A549 (cell line): ENCODE results near the gene HP1BP3. TPM values are rescaled to one million over a fixed set of nuclear protein-coding genes. Genes with fewer than 3 reads are reported as not detected.

Source experiments
- ATAC-seq, 2 experiments: fragments of 200-7000 bp in 1 of 2; fragments of >200 bp in 1 of 2; cut with Nextera tagmentation in 1 of 2; cut with Tn5 transposase in 1 of 2; 3 replicates each; pipeline versions ENCODE4 v1.8.0 to v1.9.1; 2018 to 2020; ENCODE audit warnings: mild to moderate bottlenecking in 1 of 2, moderate library complexity in 1 of 2
- CTCF ChIA-PET: fragments of 300-600 bp; sonication (Branson Sonifier 250); formaldehyde crosslinking; extraction: SDS; loops from one replicate; lab custom pipeline; 2021; ENCODE audit warnings: antibody characterized with exemption, inconsistent platforms; lab: Yijun Ruan, JAX
- POLR2A ChIA-PET: fragments of 350-600 bp; formaldehyde crosslinking; extraction: SDS; loops from one replicate; lab custom pipeline; 2021; ENCODE audit warnings: antibody characterized with exemption, inconsistent platforms; lab: Yijun Ruan, JAX
- DNase-seq, 2 experiments: peaks; one replicate each; pipeline versions ENCODE4 v3.0.0 to v3.0.0-alpha.2; 2011 to 2016; ENCODE audit warnings: low read depth in 1 of 2, low spot score in 1 of 2
- FAIRE-seq: peaks from 2 replicates; lab custom pipeline; 2011; peaks lifted over from hg19 to GRCh38; lab: Jason Lieb, UNC
- H3K27ac ChIP-seq, 2 experiments: fragments of >200 bp; sonication (Bioruptor Twin); formaldehyde crosslinking; 3 replicates each; pipeline ENCODE4 v1.5.1; 2016 to 2017
- H3K4me1 ChIP-seq: fragments of >200 bp; sonication (Bioruptor Twin); formaldehyde crosslinking; 3 replicates; pipeline ENCODE4 v1.6.1; 2016
- H3K4me2 ChIP-seq: fragments of >200 bp; sonication (Bioruptor Twin); formaldehyde crosslinking; 3 replicates; pipeline ENCODE4 v1.6.1; 2016
- H3K4me3 ChIP-seq: fragments of >200 bp; sonication (Bioruptor Twin); formaldehyde crosslinking; 3 replicates; pipeline ENCODE4 v1.5.1; 2016
- H3K9me3 ChIP-seq: fragments of >200 bp; sonication (Bioruptor Twin); formaldehyde crosslinking; 3 replicates; pipeline ENCODE4 v1.6.1; 2016
- CBX2 ChIP-seq: fragments of 200-600 bp; sonication (generic); IDR thresholded peaks from 2 replicates; pipeline ENCODE4 v1.6.1; 2016; ENCODE audit warnings: low read depth, mild to moderate bottlenecking, borderline replicate concordance
- HOXB5 ChIP-seq: fragments of 250-450 bp; sonication (Bioruptor Pico); IDR thresholded peaks from 2 replicates; pipeline ENCODE4 v1.5.0; 2020; ENCODE audit warnings: mild to moderate bottlenecking, moderate library complexity
- JUN ChIP-seq, 2 experiments: fragments of >200 bp; sonication (Bioruptor Twin); formaldehyde crosslinking; IDR thresholded peaks; 2 replicates in 1 of 2; 3 replicates in 1 of 2; pipeline ENCODE4 v1.6.1; 2016 to 2017
- JUNB ChIP-seq: fragments of >200 bp; sonication (Bioruptor Twin); formaldehyde crosslinking; IDR thresholded peaks from 2 replicates; pipeline ENCODE4 v1.6.1; 2016
- KDM1A ChIP-seq: fragments of 200-600 bp; sonication (generic); IDR thresholded peaks from 2 replicates; pipeline ENCODE4 v1.6.1; 2016; ENCODE audit warnings: low read depth, mild to moderate bottlenecking
- KDM5A ChIP-seq: fragments of 200-600 bp; sonication (generic); IDR thresholded peaks from 2 replicates; pipeline ENCODE4 v1.6.1; 2016; ENCODE audit warnings: antibody characterized with exemption, mild to moderate bottlenecking
- MYC ChIP-seq: IDR thresholded peaks from 2 replicates; pipeline ENCODE4 v1.6.1; 2012; ENCODE audit warnings: mild to moderate bottlenecking, inconsistent platforms, low read length, improper control_type of control experiment, borderline replicate concordance
- NFE2L2 ChIP-seq: fragments of 150-350 bp; conservative IDR thresholded peaks from 2 replicates; pipeline ENCODE4 v1.6.1; 2014; ENCODE audit warnings: low read length
- PHF8 ChIP-seq: fragments of 200-600 bp; sonication (generic); IDR thresholded peaks from 2 replicates; pipeline ENCODE4 v1.6.1; 2016; ENCODE audit warnings: low read depth, mild to moderate bottlenecking, antibody characterized with exemption, moderate library complexity, borderline replicate concordance
- RAD21 ChIP-seq, 2 experiments: fragments of >200 bp in 1 of 2; sonication (Bioruptor Twin) in 1 of 2; formaldehyde crosslinking in 1 of 2; IDR thresholded peaks in 1 of 2; conservative IDR thresholded peaks in 1 of 2; 2 replicates in 1 of 2; 3 replicates in 1 of 2; pipeline ENCODE4 v1.6.1; 2012 to 2018; ENCODE audit warnings: inconsistent platforms in 1 of 2
- SMC3 ChIP-seq: fragments of >200 bp; sonication (Bioruptor Twin); formaldehyde crosslinking; IDR thresholded peaks from 3 replicates; pipeline ENCODE4 v1.6.1; 2018; ENCODE audit warnings: inconsistent platforms
- TFCP2L1 ChIP-seq: fragments of 250-450 bp; sonication (Bioruptor Pico); IDR thresholded peaks from 2 replicates; pipeline ENCODE4 v1.5.0; 2021; ENCODE audit warnings: mild to moderate bottlenecking
- WGBS: methylation state at CpG from one replicate; pipeline ENCODE4 v1.1.6; 2017; ENCODE audit errors: missing lambda C conversion rate; 5-methylcytosine and 5-hydroxymethylcytosine counted together
- polyA plus RNA-seq, 4 experiments: library from polyadenylated mRNA; depleted of rRNA in 3 of 4; stranded (reverse); fragments of >200 nt; fragmentation: RNase III in 1 of 4; extraction: RNeasy Plus Mini Kit Qiagen cat#74134 plus additional on column Dnase treatment in 1 of 4; gene quantifications; 2 replicates in 3 of 4; 3 replicates in 1 of 4; pipeline ENCODE4 v1.2.3, GENCODE V29; 2011 to 2017
- TF ChIP-seq, protein P1 (sequence below): IDR thresholded peaks from 2 replicates; pipeline ENCODE4 v1.6.1; 2012
- TF ChIP-seq, protein P2 (sequence below): fragments of >200 bp; sonication (Bioruptor Twin); formaldehyde crosslinking; IDR thresholded peaks from 2 replicates; pipeline ENCODE4 v1.6.1; 2016
- TF ChIP-seq, protein P3 (sequence below): IDR thresholded peaks from 2 replicates; pipeline ENCODE4 v1.6.1; 2012
- TF ChIP-seq, protein P4 (sequence below): fragments of 200-600 bp; sonication (generic); IDR thresholded peaks from 2 replicates; pipeline ENCODE4 v1.6.1; 2016; ENCODE audit warnings: antibody characterized with exemption, mild to moderate bottlenecking, moderate library complexity
- TF ChIP-seq, protein P5 (sequence below): fragments of 450-650 bp; IDR thresholded peaks from 2 replicates; pipeline ENCODE4 v1.6.1; 2014; ENCODE audit warnings: antibody characterized with exemption
- TF ChIP-seq, protein P6 (sequence below): fragments of >200 bp; sonication (Bioruptor Twin); formaldehyde crosslinking; IDR thresholded peaks from 3 replicates; pipeline ENCODE4 v1.5.1; 2016

HP1BP3 gene
- polyA plus RNA-seq, 2 of the 4 experiments (the other 2 are of a cell fraction) = 159 to 214 TPM

DNA sequence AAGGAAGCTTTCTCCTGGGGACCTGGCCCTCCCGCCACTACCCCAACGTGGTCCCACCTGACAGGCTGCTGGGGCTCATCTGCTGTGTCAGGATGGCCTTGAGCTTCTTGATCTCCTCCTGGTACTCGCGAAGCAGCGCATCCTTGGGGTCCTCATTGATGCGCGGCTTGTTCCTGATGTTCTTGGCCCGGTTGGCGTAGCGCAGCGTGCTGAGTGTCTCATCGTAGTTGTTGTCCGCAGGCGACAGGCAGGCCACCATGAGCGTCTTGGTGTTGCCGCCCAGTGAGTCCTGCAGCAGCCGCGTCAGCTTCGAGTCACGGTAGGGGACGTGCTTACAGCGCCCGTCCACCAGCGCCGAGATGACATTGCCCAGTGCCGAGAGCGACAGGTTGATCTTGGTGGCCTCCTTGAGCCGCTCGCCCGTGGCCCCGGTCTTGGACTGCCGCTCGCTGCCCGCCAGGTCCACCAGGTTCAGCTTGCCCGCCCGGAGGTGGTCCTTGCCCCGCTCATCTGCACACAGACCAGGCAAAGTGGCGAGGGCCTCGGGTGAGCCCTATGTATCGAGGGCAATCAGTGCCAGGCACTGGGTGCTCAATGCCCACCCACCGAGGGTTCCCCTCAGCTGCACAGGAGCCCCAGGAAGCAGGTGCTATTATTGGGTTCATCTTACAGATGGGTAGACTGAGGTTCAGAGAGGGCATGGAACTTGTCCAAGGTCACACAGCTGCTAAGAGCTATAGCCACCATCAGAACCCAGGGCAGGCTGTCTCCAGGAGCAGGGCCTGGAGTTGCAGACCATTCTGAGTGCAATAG lies 82.5 kb downstream of the HP1BP3 start (continued):
- TF ChIP-seq, protein P1, sequence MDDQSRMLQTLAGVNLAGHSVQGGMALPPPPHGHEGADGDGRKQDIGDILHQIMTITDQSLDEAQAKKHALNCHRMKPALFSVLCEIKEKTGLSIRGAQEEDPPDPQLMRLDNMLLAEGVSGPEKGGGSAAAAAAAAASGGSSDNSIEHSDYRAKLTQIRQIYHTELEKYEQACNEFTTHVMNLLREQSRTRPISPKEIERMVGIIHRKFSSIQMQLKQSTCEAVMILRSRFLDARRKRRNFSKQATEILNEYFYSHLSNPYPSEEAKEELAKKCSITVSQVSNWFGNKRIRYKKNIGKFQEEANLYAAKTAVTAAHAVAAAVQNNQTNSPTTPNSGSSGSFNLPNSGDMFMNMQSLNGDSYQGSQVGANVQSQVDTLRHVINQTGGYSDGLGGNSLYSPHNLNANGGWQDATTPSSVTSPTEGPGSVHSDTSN = no peak

DNA sequence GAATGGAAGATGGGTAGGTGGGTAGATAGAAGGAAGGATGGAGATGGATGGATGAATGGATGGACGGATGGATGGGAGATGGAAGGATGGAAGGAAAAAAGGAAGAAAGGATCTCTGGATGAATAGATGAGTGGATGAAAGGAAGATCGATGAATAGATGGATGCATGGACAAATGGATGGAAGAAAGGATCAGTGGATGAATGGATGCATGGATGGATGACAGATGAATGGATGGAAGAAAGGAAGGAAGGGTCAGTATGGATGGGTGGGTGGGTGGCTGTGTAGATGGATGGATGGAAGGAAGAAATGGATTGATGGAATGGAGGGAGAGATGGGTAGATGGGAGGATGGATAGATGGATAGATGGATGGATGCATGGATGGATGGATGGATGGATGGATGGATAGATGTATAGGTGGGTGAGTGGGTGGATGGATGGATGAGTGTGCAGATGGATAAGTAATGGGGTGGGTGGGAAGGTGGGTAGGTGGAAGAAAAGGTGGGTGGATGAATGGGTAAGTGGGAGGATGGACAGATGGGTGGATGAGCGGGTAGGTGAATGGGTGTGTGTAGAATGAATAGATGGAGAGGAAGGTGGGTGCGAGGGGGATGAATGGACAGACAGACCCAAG lies 83.9 kb downstream of the HP1BP3 start:
- CTCF ChIA-PET = interaction anchor here (1.1 to 1.7 kb wide), 4 partner anchors 10 to 492 kb away, joined by 3 to 6 read pairs (median 4); partner anchors contain the start of gene SH2D5
- DNase-seq (no peak), FAIRE-seq (no peak), ATAC-seq (no peak)
- Histone ChIP-seq H3K4me1 (peaks cover 11% of the 10 kb centered on the region), H3K9me3 (no peaks in the 10 kb centered on the region), H3K27ac (no peak overlapping the region), H3K4me3 (no peak overlapping the region), H3K4me2 (no peak overlapping the region)
- 93% methylated on average over 4 of the region's 4 CpGs for WGBS
- POLR2A ChIA-PET = no interaction called here
- TF ChIP-seq PHF8 = no peak
- TF ChIP-seq CBX2 = no peak
- TF ChIP-seq HOXB5 (CRISPR knock-in tag) = no peak
- TF ChIP-seq JUNB = no peak
- no peak for TF ChIP-seq KDM1A
- TF ChIP-seq JUN (IDR thresholded peaks at IDR 0.05) = no peak
- TF ChIP-seq, protein P2, sequence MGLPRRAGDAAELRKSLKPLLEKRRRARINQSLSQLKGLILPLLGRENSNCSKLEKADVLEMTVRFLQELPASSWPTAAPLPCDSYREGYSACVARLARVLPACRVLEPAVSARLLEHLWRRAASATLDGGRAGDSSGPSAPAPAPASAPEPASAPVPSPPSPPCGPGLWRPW = no peak
- no peak for TF ChIP-seq KDM5A
- no peak for TF ChIP-seq TFCP2L1 (CRISPR knock-in tag)
- TF ChIP-seq, protein P3, sequence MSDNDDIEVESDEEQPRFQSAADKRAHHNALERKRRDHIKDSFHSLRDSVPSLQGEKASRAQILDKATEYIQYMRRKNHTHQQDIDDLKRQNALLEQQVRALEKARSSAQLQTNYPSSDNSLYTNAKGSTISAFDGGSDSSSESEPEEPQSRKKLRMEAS = no peak
- no peak for TF ChIP-seq NFE2L2
- TF ChIP-seq, protein P4, sequence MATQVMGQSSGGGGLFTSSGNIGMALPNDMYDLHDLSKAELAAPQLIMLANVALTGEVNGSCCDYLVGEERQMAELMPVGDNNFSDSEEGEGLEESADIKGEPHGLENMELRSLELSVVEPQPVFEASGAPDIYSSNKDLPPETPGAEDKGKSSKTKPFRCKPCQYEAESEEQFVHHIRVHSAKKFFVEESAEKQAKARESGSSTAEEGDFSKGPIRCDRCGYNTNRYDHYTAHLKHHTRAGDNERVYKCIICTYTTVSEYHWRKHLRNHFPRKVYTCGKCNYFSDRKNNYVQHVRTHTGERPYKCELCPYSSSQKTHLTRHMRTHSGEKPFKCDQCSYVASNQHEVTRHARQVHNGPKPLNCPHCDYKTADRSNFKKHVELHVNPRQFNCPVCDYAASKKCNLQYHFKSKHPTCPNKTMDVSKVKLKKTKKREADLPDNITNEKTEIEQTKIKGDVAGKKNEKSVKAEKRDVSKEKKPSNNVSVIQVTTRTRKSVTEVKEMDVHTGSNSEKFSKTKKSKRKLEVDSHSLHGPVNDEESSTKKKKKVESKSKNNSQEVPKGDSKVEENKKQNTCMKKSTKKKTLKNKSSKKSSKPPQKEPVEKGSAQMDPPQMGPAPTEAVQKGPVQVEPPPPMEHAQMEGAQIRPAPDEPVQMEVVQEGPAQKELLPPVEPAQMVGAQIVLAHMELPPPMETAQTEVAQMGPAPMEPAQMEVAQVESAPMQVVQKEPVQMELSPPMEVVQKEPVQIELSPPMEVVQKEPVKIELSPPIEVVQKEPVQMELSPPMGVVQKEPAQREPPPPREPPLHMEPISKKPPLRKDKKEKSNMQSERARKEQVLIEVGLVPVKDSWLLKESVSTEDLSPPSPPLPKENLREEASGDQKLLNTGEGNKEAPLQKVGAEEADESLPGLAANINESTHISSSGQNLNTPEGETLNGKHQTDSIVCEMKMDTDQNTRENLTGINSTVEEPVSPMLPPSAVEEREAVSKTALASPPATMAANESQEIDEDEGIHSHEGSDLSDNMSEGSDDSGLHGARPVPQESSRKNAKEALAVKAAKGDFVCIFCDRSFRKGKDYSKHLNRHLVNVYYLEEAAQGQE = no peak

DNA sequence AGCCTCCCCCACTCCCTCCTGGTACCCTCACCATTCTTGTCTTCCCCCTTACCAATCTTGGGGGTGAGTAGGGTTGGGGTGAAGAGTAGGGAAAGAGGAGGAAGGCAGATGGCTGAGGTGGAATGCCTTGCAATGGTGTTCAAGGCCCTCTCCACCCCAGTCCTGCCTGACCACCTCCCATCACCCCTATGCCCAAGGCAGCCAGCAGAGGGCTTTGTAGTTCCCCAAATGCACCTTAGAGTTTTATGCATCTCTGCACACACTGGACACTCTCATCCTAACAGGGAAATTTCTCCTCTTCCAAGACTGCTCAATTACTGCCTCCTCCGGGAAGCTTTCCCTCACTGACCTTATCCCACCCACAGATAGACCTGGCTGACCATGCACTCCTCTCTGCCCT lies 84.7 kb downstream of the HP1BP3 start:
- DNase-seq (peak in 1 of 2 experiments; percentile 50), ATAC-seq (peak; percentile 71 to 80; a peak in 5 of 6 replicates)
- Histone ChIP-seq H3K27ac (peak overlapping the region in 1 of 2 experiments; percentile 56; a peak in 4 of 6 replicates), H3K4me3 (no peak overlapping the region)
- CTCF ChIA-PET = interaction anchor here (1.1 to 1.7 kb wide), 6 partner anchors 11 to 493 kb away, joined by 3 to 4 read pairs (median 3); partner anchors contain the start of gene SH2D5
- TF ChIP-seq SMC3 = peak; percentile 46; the same call in 2 of the 3 replicates
- TF ChIP-seq RAD21 (conservative IDR thresholded peaks at IDR 0.05 in 1 of 2, IDR thresholded peaks at IDR 0.05 in 1 of 2) = peak; percentile 35 to 54; a peak in 4 of 5 replicates
- no peak for TF ChIP-seq MYC
- TF ChIP-seq, protein P5, sequence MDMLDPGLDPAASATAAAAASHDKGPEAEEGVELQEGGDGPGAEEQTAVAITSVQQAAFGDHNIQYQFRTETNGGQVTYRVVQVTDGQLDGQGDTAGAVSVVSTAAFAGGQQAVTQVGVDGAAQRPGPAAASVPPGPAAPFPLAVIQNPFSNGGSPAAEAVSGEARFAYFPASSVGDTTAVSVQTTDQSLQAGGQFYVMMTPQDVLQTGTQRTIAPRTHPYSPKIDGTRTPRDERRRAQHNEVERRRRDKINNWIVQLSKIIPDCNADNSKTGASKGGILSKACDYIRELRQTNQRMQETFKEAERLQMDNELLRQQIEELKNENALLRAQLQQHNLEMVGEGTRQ = no peak
- TF ChIP-seq, protein P6, sequence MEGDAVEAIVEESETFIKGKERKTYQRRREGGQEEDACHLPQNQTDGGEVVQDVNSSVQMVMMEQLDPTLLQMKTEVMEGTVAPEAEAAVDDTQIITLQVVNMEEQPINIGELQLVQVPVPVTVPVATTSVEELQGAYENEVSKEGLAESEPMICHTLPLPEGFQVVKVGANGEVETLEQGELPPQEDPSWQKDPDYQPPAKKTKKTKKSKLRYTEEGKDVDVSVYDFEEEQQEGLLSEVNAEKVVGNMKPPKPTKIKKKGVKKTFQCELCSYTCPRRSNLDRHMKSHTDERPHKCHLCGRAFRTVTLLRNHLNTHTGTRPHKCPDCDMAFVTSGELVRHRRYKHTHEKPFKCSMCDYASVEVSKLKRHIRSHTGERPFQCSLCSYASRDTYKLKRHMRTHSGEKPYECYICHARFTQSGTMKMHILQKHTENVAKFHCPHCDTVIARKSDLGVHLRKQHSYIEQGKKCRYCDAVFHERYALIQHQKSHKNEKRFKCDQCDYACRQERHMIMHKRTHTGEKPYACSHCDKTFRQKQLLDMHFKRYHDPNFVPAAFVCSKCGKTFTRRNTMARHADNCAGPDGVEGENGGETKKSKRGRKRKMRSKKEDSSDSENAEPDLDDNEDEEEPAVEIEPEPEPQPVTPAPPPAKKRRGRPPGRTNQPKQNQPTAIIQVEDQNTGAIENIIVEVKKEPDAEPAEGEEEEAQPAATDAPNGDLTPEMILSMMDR = peak; percentile 30; the same call in 2 of the 3 replicates
- TF ChIP-seq, all 56 proteins: peak for 3
- Histone ChIP-seq H3K4me2 (no peak overlapping the region), H3K4me1 (peaks cover 19% of the 10 kb centered on the region), H3K9me3 (no peaks in the 10 kb centered on the region)
- no peak for FAIRE-seq
- POLR2A ChIA-PET = no interaction called here
- WGBS = 23% methylated on average over 1 of the region's 1 CpG
